DND-41 (cell line): Measurements from ENCODE around the gene CAPRIN2.

Experiments used
- ATAC-seq: fragments of 200-7000 bp; cut with Tn5 transposase; 3 replicates; pipeline ENCODE4 v1.9.1; 2021; ENCODE audit warnings: low read depth; ENCODE audit not compliant: insufficient read depth
- DNase-seq: peaks from one replicate; pipeline ENCODE4 v3.0.0-alpha.2; 2020
- H2AFZ ChIP-seq: 2 replicates; pipeline ENCODE4 v1.6.0; 2012; ENCODE audit warnings: low read depth, low read length
- H3K27ac ChIP-seq: 2 replicates; pipeline ENCODE4 v1.5.1; 2012; ENCODE audit warnings: low read length, inconsistent platforms
- H3K27me3 ChIP-seq: fragments of 200-600 bp; sonication (generic); 2 replicates; pipeline ENCODE4 v1.6.0; 2012; ENCODE audit warnings: low read length, mild to moderate bottlenecking, inconsistent platforms; ENCODE audit not compliant: insufficient read depth, poor library complexity
- H3K36me3 ChIP-seq: 2 replicates; pipeline ENCODE4 v1.5.1; 2012; ENCODE audit warnings: low read length, inconsistent platforms; ENCODE audit not compliant: insufficient read depth
- H3K4me1 ChIP-seq: 2 replicates; pipeline ENCODE4 v1.5.1; 2012; ENCODE audit warnings: mild to moderate bottlenecking, low read length; ENCODE audit not compliant: insufficient read depth
- H3K4me2 ChIP-seq: 2 replicates; pipeline ENCODE4 v1.6.0; 2012; ENCODE audit warnings: mild to moderate bottlenecking, moderate library complexity, low read length, inconsistent platforms; ENCODE audit not compliant: insufficient read depth
- H3K4me3 ChIP-seq, 2 experiments: fragments of 200-600 bp in 1 of 2; shearing (Covaris generic) in 1 of 2; 2 replicates each; pipeline ENCODE4 v1.5.1; 2012 to 2016; ENCODE audit warnings: inconsistent platforms in 2 of 2, low read length in 2 of 2, mild to moderate bottlenecking in 2 of 2, low read depth in 1 of 2, moderate library complexity in 1 of 2
- H3K79me2 ChIP-seq: 2 replicates; pipeline ENCODE4 v1.6.0; 2012; ENCODE audit warnings: low read length, inconsistent platforms; ENCODE audit not compliant: insufficient read depth
- H3K9ac ChIP-seq: 2 replicates; pipeline ENCODE4 v1.6.0; 2012; ENCODE audit warnings: low read depth, mild to moderate bottlenecking, inconsistent platforms, low read length, moderate library complexity
- H3K9me3 ChIP-seq: 2 replicates; pipeline ENCODE4 v1.5.1; 2012; ENCODE audit warnings: low read length, moderate library complexity, mild to moderate bottlenecking, inconsistent platforms; ENCODE audit not compliant: insufficient read depth, severe bottlenecking
- H4K20me1 ChIP-seq: 2 replicates; pipeline ENCODE4 v1.6.0; 2012; ENCODE audit warnings: low read length; ENCODE audit not compliant: insufficient read depth
- EZH2 ChIP-seq: IDR thresholded peaks from 3 replicates; pipeline ENCODE4 v1.6.1; 2012; ENCODE audit warnings: borderline replicate concordance, low read depth, mild to moderate bottlenecking, moderate library complexity, low read length, inconsistent platforms; ENCODE audit not compliant: severe bottlenecking
- TF ChIP-seq, protein P1 (sequence below): IDR thresholded peaks from 2 replicates; pipeline ENCODE4 v1.5.1; 2012; ENCODE audit warnings: borderline replicate concordance, low read length, moderate library complexity, mild to moderate bottlenecking; ENCODE audit not compliant: poor library complexity, severe bottlenecking; ENCODE audit errors: extremely low read depth

Gene CAPRIN2

DNA sequence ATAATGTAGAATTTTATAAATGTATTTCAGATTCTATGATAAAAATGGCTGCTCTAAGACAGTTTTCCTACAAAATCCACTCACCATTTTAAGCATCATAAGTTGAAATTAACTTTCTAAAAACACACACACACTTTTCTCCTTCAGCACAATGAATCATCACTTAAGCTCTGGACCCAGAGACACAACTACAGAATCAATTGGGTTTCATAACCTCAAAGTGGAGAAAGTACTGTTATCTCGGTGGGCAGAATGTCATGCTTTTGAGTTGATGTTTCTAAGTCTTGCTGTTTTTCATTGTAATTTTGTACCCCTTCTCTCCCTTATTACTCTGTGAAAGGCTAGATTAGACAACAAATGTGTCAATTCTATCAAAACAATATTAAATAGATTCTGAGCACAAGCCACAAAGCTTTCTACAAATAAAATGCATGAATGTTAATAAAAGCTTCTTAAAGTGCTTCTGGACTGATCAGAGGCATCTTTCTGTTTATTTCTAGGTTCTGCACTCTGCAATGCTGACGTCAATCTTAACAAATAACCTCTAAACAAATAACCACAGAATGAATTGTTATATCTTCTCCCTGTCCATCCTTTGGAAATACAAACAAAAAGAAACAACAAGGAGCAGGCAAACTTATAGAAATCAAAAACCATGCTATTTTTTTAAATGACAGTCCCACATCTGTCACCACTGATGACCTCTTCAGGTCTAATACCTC, 67.3 kb downstream of the CAPRIN2 start:
- Histone ChIP-seq H3K4me3 (no peak overlapping the region), H3K27me3 (no peaks in the 10 kb centered on the region), H3K4me2 (no peak overlapping the region), H3K9ac (no peak overlapping the region), H3K9me3 (no peaks in the 10 kb centered on the region), H3K36me3 (peaks cover 36% of the 10 kb centered on the region), H3K79me2 (peaks cover 51% of the 10 kb centered on the region), H2AFZ (no peak overlapping the region), H3K27ac (no peak overlapping the region), H4K20me1 (peaks cover 6% of the 10 kb centered on the region; the same call in 1 of the 2 replicates), H3K4me1 (peaks cover under 1% of the 10 kb centered on the region; the same call in 1 of the 2 replicates)
- ATAC-seq = no peak
- TF ChIP-seq EZH2 = no peak
- TF ChIP-seq, protein P1, sequence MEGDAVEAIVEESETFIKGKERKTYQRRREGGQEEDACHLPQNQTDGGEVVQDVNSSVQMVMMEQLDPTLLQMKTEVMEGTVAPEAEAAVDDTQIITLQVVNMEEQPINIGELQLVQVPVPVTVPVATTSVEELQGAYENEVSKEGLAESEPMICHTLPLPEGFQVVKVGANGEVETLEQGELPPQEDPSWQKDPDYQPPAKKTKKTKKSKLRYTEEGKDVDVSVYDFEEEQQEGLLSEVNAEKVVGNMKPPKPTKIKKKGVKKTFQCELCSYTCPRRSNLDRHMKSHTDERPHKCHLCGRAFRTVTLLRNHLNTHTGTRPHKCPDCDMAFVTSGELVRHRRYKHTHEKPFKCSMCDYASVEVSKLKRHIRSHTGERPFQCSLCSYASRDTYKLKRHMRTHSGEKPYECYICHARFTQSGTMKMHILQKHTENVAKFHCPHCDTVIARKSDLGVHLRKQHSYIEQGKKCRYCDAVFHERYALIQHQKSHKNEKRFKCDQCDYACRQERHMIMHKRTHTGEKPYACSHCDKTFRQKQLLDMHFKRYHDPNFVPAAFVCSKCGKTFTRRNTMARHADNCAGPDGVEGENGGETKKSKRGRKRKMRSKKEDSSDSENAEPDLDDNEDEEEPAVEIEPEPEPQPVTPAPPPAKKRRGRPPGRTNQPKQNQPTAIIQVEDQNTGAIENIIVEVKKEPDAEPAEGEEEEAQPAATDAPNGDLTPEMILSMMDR = no peak
- DNase-seq = no peak

- Histone ChIP-seq H3K79me2 (no peaks in the 10 kb centered on the region), H3K9me3 (no peaks in the 10 kb centered on the region), H3K4me2 (no peak overlapping the region), H3K27ac (no peak overlapping the region), H3K4me3 (no peak overlapping the region), H3K36me3 (peaks cover 74% of the 10 kb centered on the region), H3K9ac (no peak overlapping the region), H2AFZ (no peak overlapping the region), H4K20me1 (no peaks in the 10 kb centered on the region), H3K27me3 (no peaks in the 10 kb centered on the region), H3K4me1 (no peaks in the 10 kb centered on the region)
- no peak for TF ChIP-seq EZH2
- TF ChIP-seq, protein P1 = no peak
- no peak for DNase-seq
- no peak for ATAC-seq
Measured at GRCh38 chr12:30679241-30679640, 75.5 kb downstream of the CAPRIN2 start.

GRCh38 chr12:30678221-30678620, 76.5 kb downstream of the CAPRIN2 start:
- H3K9ac ChIP-seq = no peak overlapping the region
- H3K36me3 ChIP-seq = peaks cover 69% of the 10 kb centered on the region
- H3K79me2 ChIP-seq = no peaks in the 10 kb centered on the region
- no peak for ATAC-seq
- H3K27ac ChIP-seq = no peak overlapping the region
- H3K9me3 ChIP-seq = no peaks in the 10 kb centered on the region
- DNase-seq = no peak
- TF ChIP-seq, protein P1 = no peak
- no peak for TF ChIP-seq EZH2
- H3K27me3 ChIP-seq = no peaks in the 10 kb centered on the region
- H3K4me3 ChIP-seq = no peak overlapping the region
- no peak overlapping the region for H3K4me2 ChIP-seq
- H4K20me1 ChIP-seq = no peaks in the 10 kb centered on the region
- no peaks in the 10 kb centered on the region for H3K4me1 ChIP-seq
- no peak overlapping the region for H2AFZ ChIP-seq
